Stomach (tissue), 4 donors: ENCODE results near the gene C11orf71.

ENCODE experiments used
- CTCF ChIP-seq, 7 experiments: fragments of 450-650 bp in 4 of 7; fragments of 200-600 bp in 3 of 7; sonication (generic) in 3 of 7; IDR thresholded peaks; one replicate each; pipeline ENCODE4 v1.5.1; 2016 to 2019; ENCODE audit warnings: antibody characterized with exemption in 7 of 7, control low read depth in 2 of 7, mild to moderate bottlenecking in 1 of 7
- POLR2A ChIP-seq, 4 donors: fragments of 450-650 bp; IDR thresholded peaks; one replicate each; pipeline ENCODE4 v1.6.1; 2016; ENCODE audit warnings: antibody characterized with exemption in 4 of 4, control low read depth in 2 of 4, mild to moderate bottlenecking in 1 of 4, moderate library complexity in 1 of 4
- POLR2AphosphoS5 ChIP-seq, 3 donors: sonication (generic); formaldehyde crosslinking; IDR thresholded peaks; one replicate each; pipeline ENCODE4 v1.6.1; 2016; ENCODE audit warnings: antibody characterized with exemption in 3 of 3

- TF ChIP-seq CTCF (IDR thresholded peaks at IDR 0.05) (no peak), POLR2AphosphoS5 (IDR thresholded peaks at IDR 0.05) (no peak), POLR2A (IDR thresholded peaks at IDR 0.05) (no peak)
Observed at GRCh38 chr11:114447444-114447843, 47.1 kb upstream of the C11orf71 start.
